Hair follicle dermal papilla cell (primary cell): ENCODE data around the gene MIGA1. TPM values are rescaled to one million over a fixed set of nuclear protein-coding genes. Genes with fewer than 3 reads are reported as not detected.

Experiments used
- total RNA-seq: library from RNA; depleted of rRNA; stranded (reverse); fragments of >200 nt; gene quantifications from 2 replicates; pipeline ENCODE4 v1.2.3, GENCODE V29; 2012

The MIGA1 gene
- 15.5 and 17.4 TPM in 2 replicates for total RNA-seq

GRCh38 chr1:77779529-77780281 is at the start of gene MIGA1:
MIGA1 (plus strand) TSS chr1:77779649; CDS start chr1:77783253, 3,604 bp downstream.

GRCh38 chr1:77759071-77760028 is 20.1 kb upstream of the MIGA1 start, which contains the start of gene USP33:
USP33 (minus strand) TSS chr1:77759852; CDS start chr1:77741697, 18,155 bp downstream.

GRCh38 chr1:77888081-77888780 is 108.8 kb downstream of the MIGA1 start, which contains the start of gene NEXN:
NEXN (plus strand) TSS chr1:77888624; CDS start chr1:77916107, 27,483 bp downstream.

Other genes with a start within 250 kb of the MIGA1 start
- 97.0 and 109 TPM in 2 replicates for gene ZZZ3, start 97.0 kb upstream of the MIGA1 start, total RNA-seq
- gene USP33, start 19.8 kb upstream of the MIGA1 start, total RNA-seq: 92.5 and 107 TPM in 2 replicates
- 5.4 and 9.6 TPM in 2 replicates for gene NEXN, start 109.0 kb downstream of the MIGA1 start, total RNA-seq
- 90.8 and 108 TPM in 2 replicates for gene FUBP1, start 199.4 kb downstream of the MIGA1 start, total RNA-seq
- 25.2 and 38.4 TPM in 2 replicates for gene DNAJB4, start 225.3 kb downstream of the MIGA1 start, total RNA-seq